AG09319 (cell line): ENCODE data around the gene FOXE3.
A peak's percentile ranks its signal among the peaks of the same experiment; 100 is the strongest.

Experiments used
- DNase-seq: peaks from one replicate; pipeline ENCODE4 v3.0.0-alpha.2; 2010; ENCODE audit warnings: low read depth; ENCODE audit errors: extremely low read depth
- TF ChIP-seq, protein P1 (sequence below): IDR thresholded peaks from 2 replicates; pipeline ENCODE4 v1.5.1; 2011; ENCODE audit warnings: low read depth, mild to moderate bottlenecking, inconsistent platforms, low read length, moderate library complexity

The FOXE3 gene

GRCh38 chr1:47444297-47444561 is 28.1 kb downstream of the FOXE3 start:
- no peak for DNase-seq
- TF ChIP-seq, protein P1, sequence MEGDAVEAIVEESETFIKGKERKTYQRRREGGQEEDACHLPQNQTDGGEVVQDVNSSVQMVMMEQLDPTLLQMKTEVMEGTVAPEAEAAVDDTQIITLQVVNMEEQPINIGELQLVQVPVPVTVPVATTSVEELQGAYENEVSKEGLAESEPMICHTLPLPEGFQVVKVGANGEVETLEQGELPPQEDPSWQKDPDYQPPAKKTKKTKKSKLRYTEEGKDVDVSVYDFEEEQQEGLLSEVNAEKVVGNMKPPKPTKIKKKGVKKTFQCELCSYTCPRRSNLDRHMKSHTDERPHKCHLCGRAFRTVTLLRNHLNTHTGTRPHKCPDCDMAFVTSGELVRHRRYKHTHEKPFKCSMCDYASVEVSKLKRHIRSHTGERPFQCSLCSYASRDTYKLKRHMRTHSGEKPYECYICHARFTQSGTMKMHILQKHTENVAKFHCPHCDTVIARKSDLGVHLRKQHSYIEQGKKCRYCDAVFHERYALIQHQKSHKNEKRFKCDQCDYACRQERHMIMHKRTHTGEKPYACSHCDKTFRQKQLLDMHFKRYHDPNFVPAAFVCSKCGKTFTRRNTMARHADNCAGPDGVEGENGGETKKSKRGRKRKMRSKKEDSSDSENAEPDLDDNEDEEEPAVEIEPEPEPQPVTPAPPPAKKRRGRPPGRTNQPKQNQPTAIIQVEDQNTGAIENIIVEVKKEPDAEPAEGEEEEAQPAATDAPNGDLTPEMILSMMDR: no peak

DNA sequence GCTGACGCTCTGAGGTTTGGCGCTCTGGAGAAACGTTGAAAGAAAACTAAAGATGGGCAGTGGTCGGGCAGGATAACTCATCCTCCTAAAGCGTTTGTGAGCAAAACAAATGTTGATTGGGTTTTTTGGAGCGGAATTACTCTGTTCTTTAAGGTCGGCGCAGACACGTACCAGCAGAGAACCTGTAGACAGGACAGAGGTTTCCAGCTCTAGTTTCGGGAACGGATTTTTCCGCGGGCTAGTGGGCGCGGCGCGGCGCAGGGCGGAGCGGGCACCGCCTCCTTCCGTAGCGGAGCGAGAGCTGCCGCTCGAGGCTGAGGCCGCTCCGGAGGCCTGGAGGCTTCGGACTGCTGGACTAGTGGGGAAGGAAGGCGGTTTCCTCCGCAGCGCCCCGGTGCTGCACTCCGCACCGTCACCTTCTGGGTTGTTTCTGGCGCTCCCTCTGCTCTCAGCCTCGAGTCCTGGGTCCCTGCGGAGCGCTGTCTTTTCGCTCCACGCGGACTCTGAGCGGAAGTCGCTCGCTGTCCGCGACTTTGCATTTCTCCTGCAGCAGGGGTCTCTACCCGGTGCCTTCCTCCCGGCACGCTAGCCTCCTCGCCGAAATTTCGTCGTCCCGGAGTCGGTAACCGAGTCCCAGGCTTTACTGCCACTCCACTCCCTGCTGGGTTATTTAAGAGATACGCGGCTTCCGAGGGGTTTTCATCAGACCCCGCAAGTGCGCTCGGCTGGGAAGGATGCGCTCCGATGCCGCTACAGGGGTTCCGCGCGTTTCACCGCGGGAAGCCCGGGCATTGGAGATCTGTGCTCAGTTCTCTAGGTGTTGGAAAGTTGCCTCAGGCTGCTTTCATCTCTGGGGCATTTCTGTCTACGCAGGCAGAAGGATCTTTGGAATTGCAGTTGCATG is 28.7 kb downstream of the FOXE3 start:
- no peak for DNase-seq
- TF ChIP-seq, protein P1: no peak

DNA sequence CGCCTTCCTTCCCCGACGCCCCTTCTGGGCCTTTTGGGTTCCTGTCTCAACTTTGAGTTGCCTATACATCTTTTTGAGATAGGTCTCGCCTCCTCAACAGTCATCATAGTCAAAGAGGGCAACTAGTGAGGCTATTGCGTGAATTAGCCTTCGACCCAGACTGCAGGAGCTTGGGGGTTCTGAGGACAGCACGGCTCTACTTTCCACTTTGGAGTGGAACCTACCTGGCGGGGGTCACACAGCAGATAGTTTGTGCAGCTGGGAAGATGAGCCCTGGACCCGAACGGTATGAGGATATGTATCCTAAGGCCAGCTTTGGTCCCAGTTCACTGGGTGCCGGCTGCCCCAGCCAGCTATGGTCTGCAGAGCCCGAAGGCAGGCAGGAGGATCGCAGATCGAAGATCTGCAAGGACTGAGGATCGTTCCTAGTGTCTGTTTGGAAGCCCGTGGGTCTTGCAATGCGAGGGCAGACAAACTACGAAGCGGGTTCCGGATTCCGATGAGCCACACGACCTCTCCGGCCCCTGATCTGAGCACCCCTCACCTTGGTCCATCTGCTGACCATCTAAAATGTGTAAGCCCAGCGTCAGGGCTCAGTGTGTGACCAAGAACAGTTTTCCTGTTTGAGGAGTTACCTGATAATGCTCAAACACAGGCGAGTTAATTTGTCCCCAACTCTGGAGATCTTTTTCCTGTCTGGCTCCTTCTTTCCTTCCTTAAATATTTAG is 29.9 kb downstream of the FOXE3 start:
- TF ChIP-seq, protein P1: no peak
- no peak for DNase-seq

DNA sequence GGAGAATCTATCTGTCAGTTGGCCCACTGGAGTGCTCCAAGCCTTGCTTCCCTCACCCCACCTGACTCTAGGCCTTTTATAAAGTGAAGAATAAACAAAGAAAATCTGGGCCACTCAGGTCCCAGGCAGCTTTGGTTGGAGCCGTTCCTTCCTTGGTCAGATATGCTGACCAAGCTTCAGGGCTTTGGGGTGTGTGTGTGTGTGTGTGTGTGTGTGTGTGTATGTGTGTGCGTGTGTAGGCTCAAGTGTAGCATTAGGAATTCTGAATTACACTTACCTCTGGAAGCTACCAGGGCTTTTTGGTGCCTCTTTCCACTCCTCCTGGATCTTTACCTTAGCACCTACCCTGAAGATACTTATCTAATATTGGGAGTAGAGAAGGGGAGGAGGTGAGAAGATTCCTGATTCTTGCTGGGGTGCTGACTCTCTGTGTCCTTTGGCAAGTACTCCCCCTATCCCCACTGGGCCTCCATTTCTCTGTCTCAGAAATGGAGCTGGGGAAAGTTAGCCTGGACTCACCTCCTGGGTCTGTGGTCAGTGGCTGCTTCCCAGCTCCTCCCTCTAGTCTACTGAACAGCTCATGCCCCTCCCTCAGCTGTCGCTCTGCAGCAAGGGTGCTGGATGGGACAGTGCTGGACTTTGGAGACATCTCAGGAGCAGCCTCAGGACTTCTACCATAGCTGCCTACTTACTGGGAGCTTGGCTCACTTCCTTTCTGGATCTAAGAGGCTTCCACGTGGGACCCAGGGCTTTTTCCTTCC is 32.6 kb downstream of the FOXE3 start:
- DNase-seq: no peak
- TF ChIP-seq, protein P1: no peak

DNA sequence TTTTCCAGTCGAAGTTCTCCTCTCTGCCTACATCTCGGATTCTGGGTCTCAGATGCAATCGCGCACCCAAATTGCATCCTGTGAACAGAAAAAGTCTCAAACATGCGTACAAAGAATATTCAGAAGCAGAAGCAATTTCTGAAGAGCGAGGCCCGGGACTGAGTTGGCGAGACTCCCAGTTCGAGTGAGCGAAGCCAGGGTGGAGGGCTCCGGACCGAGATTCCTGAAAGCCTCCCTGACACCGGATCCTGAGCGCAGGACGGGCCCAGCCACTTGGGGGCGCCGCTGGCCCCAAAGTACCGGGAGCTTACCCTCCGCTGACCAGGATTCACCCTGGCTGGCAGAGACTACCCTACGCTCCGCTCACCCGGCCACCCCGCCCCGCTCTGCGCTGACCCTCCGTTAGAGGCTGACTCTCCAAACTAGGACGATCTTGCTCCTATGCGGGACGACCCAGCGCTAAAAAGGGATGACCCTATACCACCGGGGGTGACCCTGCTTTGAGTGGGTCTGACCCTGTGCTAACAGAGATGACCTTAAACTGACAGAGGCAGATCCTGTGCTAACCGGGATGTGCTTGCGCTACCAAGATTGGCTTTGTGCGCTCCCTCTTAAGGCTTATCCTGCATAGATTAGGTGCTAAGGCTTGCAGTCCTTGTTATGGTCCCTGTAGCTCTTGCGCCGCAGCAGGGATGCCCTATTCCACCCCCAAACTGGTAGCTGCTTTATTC is 33.9 kb downstream of the FOXE3 start:
- no peak for DNase-seq
- TF ChIP-seq, protein P1: peak; percentile 36

DNA sequence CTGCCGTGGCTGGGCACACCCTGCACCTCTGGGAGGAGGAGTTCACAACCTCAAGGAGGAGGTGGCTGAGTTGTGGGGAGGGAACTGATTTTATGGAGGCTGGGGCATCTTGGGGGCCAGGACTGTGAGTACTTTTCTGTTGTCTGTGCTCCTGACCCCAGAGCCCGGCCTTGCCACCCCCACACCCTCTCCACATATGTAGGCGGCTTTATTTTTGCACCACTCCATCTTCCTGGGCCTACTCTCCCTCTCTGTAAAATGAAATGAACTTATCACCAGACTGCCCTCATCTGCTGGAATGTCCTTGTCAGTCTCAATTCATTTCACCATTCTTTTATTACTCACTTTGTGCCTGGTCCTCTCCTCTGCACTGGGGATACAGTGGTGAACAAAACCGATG is 34.5 kb downstream of the FOXE3 start:
- no peak for DNase-seq
- TF ChIP-seq, protein P1: no peak
